ENCODE measurements around the gene CBFA2T2. TPM values are rescaled to one million over a fixed set of nuclear protein-coding genes. Genes with fewer than 3 reads are reported as not detected.

CBFA2T2 gene
- total and polyA plus RNA-seq, 2 of the 4 experiments (the other 2 are of a cell fraction): 3.8 to 6.2 TPM

GRCh38 chr20:33499355-33499754 is 9.5 kb downstream of the CBFA2T2 start:
- H3K79me1 ChIP-seq (ENCODE audit: low read depth in 1 of 2, low read length in 2 of 2): peaks cover 13 to 39% of the 10 kb centered on the region in 2 experiments
- no peak overlapping the region for H2BK5ac ChIP-seq (ENCODE audit: low read depth, low read length, poor library complexity, severe bottlenecking)
- H3K14ac ChIP-seq (replicated peaks; ENCODE audit: low read depth, low read length): no peak overlapping the region
- DNase-seq: no peak
- H3K4me1 ChIP-seq (ENCODE audit: control insufficient read depth, insufficient read depth, low read length): no peaks in the 10 kb centered on the region
- H2BK120ac ChIP-seq (ENCODE audit: low read depth, low read length): no peak overlapping the region
- no peak overlapping the region for H4K8ac ChIP-seq (ENCODE audit: low read depth in 2 of 2, low read length in 2 of 2)
- no peak overlapping the region for H2AFZ ChIP-seq (replicated peaks; ENCODE audit: low read length, poor library complexity)
- H4K5ac ChIP-seq (ENCODE audit: low read depth, low read length): no peak overlapping the region
- H3K18ac ChIP-seq (ENCODE audit: low read depth, low read length): no peak overlapping the region
- H3K4ac ChIP-seq (ENCODE audit: low read depth, low read length): no peak overlapping the region
- H2AK5ac ChIP-seq (ENCODE audit: low read depth, low read length): no peak overlapping the region
- no peak overlapping the region for H3K23ac ChIP-seq (ENCODE audit: low read depth, low read length)
- H3K4me3 ChIP-seq (ENCODE audit: insufficient read depth, low read depth, low read length): no peak overlapping the region
- no peak for TF ChIP-seq RAD21 (IDR thresholded peaks at IDR 0.05; ENCODE audit: low read length)
- no peak for TF ChIP-seq CHD1 (IDR thresholded peaks at IDR 0.05; ENCODE audit: low read depth, low read length)
- no TSS peak for BruUV-seq (replicated peaks)
- dilution Hi-C loops (cut with HindIII; ENCODE audit: low sequenced_read_pairs, unreplicated experiment): no loop called here
- no peaks in the 10 kb centered on the region for H3K27me3 ChIP-seq (ENCODE audit: control insufficient read depth, insufficient read depth, low read length)
- no peak overlapping the region for H3K9ac ChIP-seq (ENCODE audit: low read depth, low read length)
- CTCF ChIA-PET: no interaction called here
- no peak overlapping the region for H3K4me2 ChIP-seq (ENCODE audit: low read depth, low read length)
- no peak overlapping the region for H2BK20ac ChIP-seq (ENCODE audit: low read depth, low read length)
- no peaks in the 10 kb centered on the region for H3K9me3 ChIP-seq (ENCODE audit: control insufficient read depth, insufficient read depth, low read length)
- no peaks in the 10 kb centered on the region for H3K9me1 ChIP-seq (ENCODE audit: insufficient read depth, low read length)
- H2BK15ac ChIP-seq (ENCODE audit: low read depth, low read length): no peak overlapping the region
- ATAC-seq (ENCODE audit: low read depth): no peak
- intact Hi-C loops (cut with micrococcal nuclease): no loop called here
- no peak overlapping the region for H3K27ac ChIP-seq (ENCODE audit: insufficient read depth, low read length)
- H4K20me1 ChIP-seq (ENCODE audit: insufficient read depth, low read length): peaks cover 11% of the 10 kb centered on the region
- no peak overlapping the region for H4K91ac ChIP-seq (ENCODE audit: insufficient read depth, low read depth, low read length)
- no CpG with 5 or more reads among the region's 3 CpGs for WGBS, 2 experiments (ENCODE audit: extremely low coverage in 2 of 2, insufficient read length in 1 of 2)
- in situ Hi-C loops (cut with MboI; ENCODE audit: low sequenced_read_pairs): no loop called here
- no peak overlapping the region for H2AK9ac ChIP-seq (replicated peaks; ENCODE audit: low read depth, low read length, poor library complexity)
- no peak overlapping the region for H3K56ac ChIP-seq (ENCODE audit: extremely low read depth, insufficient read depth, low read length)
- POLR2A ChIA-PET (ENCODE audit: unreplicated experiment): interaction anchor here (0.7 kb wide), 1 partner anchor 42 kb away, joined by 3 read pairs; no protein-coding TSS in a partner anchor
- 0 out of 2 replicates have a peak, but pooled peaks cover 1% of the 10 kb centered on the region for H3K36me3 ChIP-seq (ENCODE audit: control insufficient read depth, insufficient read depth, low read length)

Measured in IMR-90 (cell line).